Natural killer cell (primary cell): Measurements from ENCODE around the gene ADRM1. TPM values are rescaled to one million over a fixed set of nuclear protein-coding genes. Genes with fewer than 3 reads are reported as not detected.

Experiments
- ATAC-seq, 3 donors: fragments of 150-1000 bp in 2 of 3; fragments of 200-7000 bp in 1 of 3; cut with Tn5 transposase; 1 replicate in 1 of 3; 2 replicates in 2 of 3; pipeline ENCODE4 v1.10.0; 2021; ENCODE audit warnings: mild to moderate bottlenecking in 2 of 3, moderate library complexity in 2 of 3
- DNase-seq, 2 donors: peaks; one replicate each; pipeline versions ENCODE4 v3.0.0 to v3.0.0-alpha.2; 2013 to 2021; ENCODE audit warnings: mixed read lengths in 1 of 2
- H3K27ac ChIP-seq: one replicate; pipeline ENCODE4 v1.5.1; 2013; ENCODE audit warnings: mild to moderate bottlenecking, low read length
- H3K27me3 ChIP-seq: one replicate; pipeline ENCODE4 v1.6.1; 2013; ENCODE audit warnings: low read length; ENCODE audit not compliant: control insufficient read depth, insufficient read depth
- H3K36me3 ChIP-seq: one replicate; pipeline ENCODE4 v1.6.1; 2013; ENCODE audit warnings: low read length; ENCODE audit not compliant: control insufficient read depth, insufficient read depth
- H3K4me1 ChIP-seq: one replicate; pipeline ENCODE4 v1.6.1; 2013; ENCODE audit warnings: low read length; ENCODE audit not compliant: control insufficient read depth, insufficient read depth
- H3K4me3 ChIP-seq: one replicate; pipeline ENCODE4 v1.5.1; 2013; ENCODE audit warnings: low read length
- H3K9me3 ChIP-seq: one replicate; pipeline ENCODE4 v1.6.1; 2013; ENCODE audit warnings: low read length; ENCODE audit not compliant: control insufficient read depth, insufficient read depth
- H3K27ac Mint-ChIP-seq, 2 donors: one replicate each; pipeline ENCODE4 v1.8.0; 2022; ENCODE audit warnings: mild to moderate bottlenecking in 2 of 2, mixed read lengths in 2 of 2, moderate library complexity in 1 of 2
- H3K27me3 Mint-ChIP-seq, 2 donors: one replicate each; pipeline ENCODE4 v1.8.0; 2022; ENCODE audit warnings: low read depth in 2 of 2, mixed read lengths in 2 of 2
- H3K36me3 Mint-ChIP-seq: one replicate; pipeline ENCODE4 v1.8.0; 2022; ENCODE audit warnings: mixed read lengths
- H3K4me1 Mint-ChIP-seq, 2 donors: one replicate each; pipeline ENCODE4 v1.8.0; 2022; ENCODE audit warnings: mixed read lengths in 2 of 2
- H3K4me3 Mint-ChIP-seq: one replicate; pipeline ENCODE4 v1.8.0; 2022; ENCODE audit warnings: mild to moderate bottlenecking, moderate library complexity, mixed read lengths
- H3K9me3 Mint-ChIP-seq, 2 donors: one replicate each; pipeline ENCODE4 v1.8.0; 2022; ENCODE audit warnings: mixed read lengths in 2 of 2
- WGBS: methylation state at CpG from one replicate; pipeline ENCODE4 v1.1.7; 2013; ENCODE audit warnings: missing lambda C conversion rate; ENCODE audit not compliant: insufficient coverage; 5-methylcytosine and 5-hydroxymethylcytosine counted together
- intact Hi-C: fragments of 100-400 bp; cut with micrococcal nuclease; formaldehyde crosslinking; loops from one replicate; pipeline ENCODE4 v1.14.2; 2022
- total RNA-seq, 4 donors: library from RNA; stranded (reverse); fragments of 120-200 nt in 1 of 4; gene quantifications; one replicate each; pipeline versions ENCODE4 v1.2.3 to v1.2.4, GENCODE V29; 2013 to 2022
- TF ChIP-seq, protein P1 (sequence below): fragments of 200-600 bp; IDR thresholded peaks from one replicate; pipeline ENCODE4 v1.8.0; 2022; ENCODE audit warnings: antibody characterized with exemption

Gene ADRM1
- total RNA-seq, 3 donors from 2014 or later (not counting 1 experiment from before 2014, with no cell fraction given) = 81.4 to 88.4 (median 84.6) TPM

DNA sequence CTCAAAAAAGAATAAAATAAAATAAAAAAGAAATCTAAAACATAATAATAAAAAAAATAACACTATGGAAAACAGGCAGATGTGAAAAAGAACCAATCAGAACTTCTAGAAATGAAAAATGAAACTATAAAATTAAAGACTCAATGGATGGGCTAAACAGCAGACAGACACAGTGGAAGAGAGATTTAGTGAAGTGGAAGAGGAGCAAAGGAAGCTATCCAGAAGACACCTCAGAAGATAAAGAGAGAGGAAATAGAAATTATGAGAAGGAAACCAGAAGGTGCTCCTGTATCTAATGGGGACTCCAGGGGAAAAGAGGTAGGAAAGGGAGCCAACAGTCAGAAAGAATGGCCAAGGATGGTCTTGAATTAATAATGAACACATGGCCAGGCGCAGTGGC, 45.8 kb downstream of the ADRM1 start:
- Mint-ChIP-seq H3K4me3 (no peak overlapping the region), H3K4me1 (no peaks in the 10 kb centered on the region), H3K27ac (no peak overlapping the region), H3K27me3 (no peaks in the 10 kb centered on the region), H3K9me3 (peaks cover 3 to 4% of the 10 kb centered on the region in 2 donors), H3K36me3 (no peaks in the 10 kb centered on the region)
- Histone ChIP-seq H3K27ac (no peak overlapping the region), H3K27me3 (no peaks in the 10 kb centered on the region), H3K4me1 (no peaks in the 10 kb centered on the region), H3K36me3 (no peaks in the 10 kb centered on the region), H3K9me3 (no peaks in the 10 kb centered on the region), H3K4me3 (no peak overlapping the region)
- DNase-seq (no peak), ATAC-seq (no peak)
- TF ChIP-seq, protein P1, sequence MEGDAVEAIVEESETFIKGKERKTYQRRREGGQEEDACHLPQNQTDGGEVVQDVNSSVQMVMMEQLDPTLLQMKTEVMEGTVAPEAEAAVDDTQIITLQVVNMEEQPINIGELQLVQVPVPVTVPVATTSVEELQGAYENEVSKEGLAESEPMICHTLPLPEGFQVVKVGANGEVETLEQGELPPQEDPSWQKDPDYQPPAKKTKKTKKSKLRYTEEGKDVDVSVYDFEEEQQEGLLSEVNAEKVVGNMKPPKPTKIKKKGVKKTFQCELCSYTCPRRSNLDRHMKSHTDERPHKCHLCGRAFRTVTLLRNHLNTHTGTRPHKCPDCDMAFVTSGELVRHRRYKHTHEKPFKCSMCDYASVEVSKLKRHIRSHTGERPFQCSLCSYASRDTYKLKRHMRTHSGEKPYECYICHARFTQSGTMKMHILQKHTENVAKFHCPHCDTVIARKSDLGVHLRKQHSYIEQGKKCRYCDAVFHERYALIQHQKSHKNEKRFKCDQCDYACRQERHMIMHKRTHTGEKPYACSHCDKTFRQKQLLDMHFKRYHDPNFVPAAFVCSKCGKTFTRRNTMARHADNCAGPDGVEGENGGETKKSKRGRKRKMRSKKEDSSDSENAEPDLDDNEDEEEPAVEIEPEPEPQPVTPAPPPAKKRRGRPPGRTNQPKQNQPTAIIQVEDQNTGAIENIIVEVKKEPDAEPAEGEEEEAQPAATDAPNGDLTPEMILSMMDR = no peak
- intact Hi-C loops = no loop called here
- WGBS = 100% methylated on average over 1 of the region's 1 CpG

DNA sequence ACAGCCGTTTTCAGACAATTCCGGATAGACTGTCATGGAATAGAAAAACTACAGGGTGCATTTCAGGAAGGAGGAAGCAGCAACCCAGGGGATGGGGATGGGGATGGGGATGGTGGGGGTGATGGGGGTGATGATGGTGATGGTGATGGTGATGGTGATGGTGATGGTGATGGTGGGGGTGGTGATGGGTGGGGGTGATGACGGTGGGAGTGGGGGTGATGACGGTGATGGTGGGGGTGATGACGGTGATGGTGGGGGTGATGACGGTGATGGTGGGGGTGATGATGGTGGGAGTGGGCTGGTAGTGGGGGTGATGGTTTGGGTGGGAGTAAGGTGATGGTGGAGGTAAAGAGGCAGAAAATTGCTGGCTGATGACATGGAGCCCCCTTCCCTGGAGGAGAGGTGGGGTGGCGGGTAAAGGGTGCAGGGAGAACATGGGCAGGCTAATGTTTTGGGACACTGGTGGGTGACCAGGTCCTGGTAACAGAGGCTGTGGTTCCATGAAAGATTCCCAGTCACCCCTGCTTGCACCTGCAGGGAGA, 46.8 kb downstream of the ADRM1 start:
- H3K36me3 ChIP-seq = no peaks in the 10 kb centered on the region
- Mint-ChIP-seq H3K36me3 (no peaks in the 10 kb centered on the region), H3K27me3 (no peaks in the 10 kb centered on the region), H3K4me3 (no peak overlapping the region), H3K4me1 (no peaks in the 10 kb centered on the region), H3K27ac (no peak overlapping the region), H3K9me3 (peaks cover 3 to 4% of the 10 kb centered on the region in 2 donors)
- H3K4me1 ChIP-seq = no peaks in the 10 kb centered on the region
- 98% methylated on average over 4 of the region's 7 CpGs for WGBS
- TF ChIP-seq, protein P1 = no peak
- H3K27ac ChIP-seq = no peak overlapping the region
- no peaks in the 10 kb centered on the region for H3K27me3 ChIP-seq
- no peaks in the 10 kb centered on the region for H3K9me3 ChIP-seq
- DNase-seq = no peak
- H3K4me3 ChIP-seq = no peak overlapping the region
- ATAC-seq = no peak
- intact Hi-C loops = no loop called here

DNA sequence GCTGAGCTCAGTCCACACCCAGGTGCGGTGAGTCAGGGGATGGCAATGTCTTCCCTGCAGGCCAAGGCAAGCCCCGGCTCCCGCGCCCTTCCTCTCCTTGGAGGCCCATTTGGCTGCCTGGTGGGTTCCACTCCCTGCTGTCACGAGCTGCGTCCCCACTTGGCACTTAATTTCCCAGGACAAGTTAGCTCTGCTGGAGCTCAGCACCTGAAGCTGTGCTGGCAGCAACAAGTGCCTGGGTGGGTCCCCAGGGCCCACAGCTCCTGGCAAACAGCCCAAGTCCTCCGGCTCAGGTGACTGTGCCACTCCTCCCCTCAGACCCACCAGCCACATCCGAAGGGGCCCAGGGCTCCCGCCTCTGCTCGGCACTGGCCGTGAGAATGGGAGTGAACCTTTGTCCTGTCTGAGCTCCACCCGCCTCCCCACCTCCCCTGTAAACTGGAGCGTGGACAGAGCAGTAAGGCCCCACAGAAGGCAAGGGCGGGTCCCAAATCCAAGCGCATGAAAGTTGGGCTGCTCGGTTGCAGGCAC, 47.4 kb downstream of the ADRM1 start:
- Histone ChIP-seq H3K27ac (no peak overlapping the region), H3K36me3 (no peaks in the 10 kb centered on the region), H3K4me3 (no peak overlapping the region), H3K9me3 (no peaks in the 10 kb centered on the region), H3K27me3 (no peaks in the 10 kb centered on the region), H3K4me1 (no peaks in the 10 kb centered on the region)
- peaks cover 3 to 4% of the 10 kb centered on the region in 2 donors for H3K9me3 Mint-ChIP-seq
- no peaks in the 10 kb centered on the region for H3K36me3 Mint-ChIP-seq
- ATAC-seq (no peak), DNase-seq (no peak)
- intact Hi-C loops = no loop called here
- H3K27me3 Mint-ChIP-seq = no peaks in the 10 kb centered on the region
- TF ChIP-seq, protein P1 = no peak
- H3K27ac Mint-ChIP-seq = no peak overlapping the region
- H3K4me1 Mint-ChIP-seq = no peaks in the 10 kb centered on the region
- no peak overlapping the region for H3K4me3 Mint-ChIP-seq
- 92% methylated on average over 16 of the region's 16 CpGs for WGBS
